ENCODE results near the gene TPO. TPM values are rescaled to one million over a fixed set of nuclear protein-coding genes. Genes with fewer than 3 reads are reported as not detected.

Gene TPO
- total RNA-seq, 1 donor from 2014 or later, result 52.5 TPM

- Histone ChIP-seq H3K27ac (no peak overlapping the region), H3K27me3 (no peaks in the 10 kb centered on the region), H3K4me3 (no peak overlapping the region), H3K9me3 (no peaks in the 10 kb centered on the region), H3K36me3 (no peaks in the 10 kb centered on the region), H3K4me1 (no peaks in the 10 kb centered on the region)
- DNase-seq (ENCODE audit: low spot score in 2 of 2), result no peak
- intact Hi-C loops (cut with DNase I), result no loop called here
- TF ChIP-seq, protein P1, sequence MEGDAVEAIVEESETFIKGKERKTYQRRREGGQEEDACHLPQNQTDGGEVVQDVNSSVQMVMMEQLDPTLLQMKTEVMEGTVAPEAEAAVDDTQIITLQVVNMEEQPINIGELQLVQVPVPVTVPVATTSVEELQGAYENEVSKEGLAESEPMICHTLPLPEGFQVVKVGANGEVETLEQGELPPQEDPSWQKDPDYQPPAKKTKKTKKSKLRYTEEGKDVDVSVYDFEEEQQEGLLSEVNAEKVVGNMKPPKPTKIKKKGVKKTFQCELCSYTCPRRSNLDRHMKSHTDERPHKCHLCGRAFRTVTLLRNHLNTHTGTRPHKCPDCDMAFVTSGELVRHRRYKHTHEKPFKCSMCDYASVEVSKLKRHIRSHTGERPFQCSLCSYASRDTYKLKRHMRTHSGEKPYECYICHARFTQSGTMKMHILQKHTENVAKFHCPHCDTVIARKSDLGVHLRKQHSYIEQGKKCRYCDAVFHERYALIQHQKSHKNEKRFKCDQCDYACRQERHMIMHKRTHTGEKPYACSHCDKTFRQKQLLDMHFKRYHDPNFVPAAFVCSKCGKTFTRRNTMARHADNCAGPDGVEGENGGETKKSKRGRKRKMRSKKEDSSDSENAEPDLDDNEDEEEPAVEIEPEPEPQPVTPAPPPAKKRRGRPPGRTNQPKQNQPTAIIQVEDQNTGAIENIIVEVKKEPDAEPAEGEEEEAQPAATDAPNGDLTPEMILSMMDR (IDR thresholded peaks at IDR 0.05), result no peak
These were observed 169.7 kb downstream of the TPO start for GRCh38 chr2:1582891-1583341.

- Histone ChIP-seq H3K4me3 (no peak overlapping the region), H3K9me3 (no peaks in the 10 kb centered on the region), H3K27me3 (no peaks in the 10 kb centered on the region), H3K27ac (no peak overlapping the region), H3K36me3 (no peaks in the 10 kb centered on the region), H3K4me1 (no peaks in the 10 kb centered on the region)
- no peak for DNase-seq (ENCODE audit: low spot score in 2 of 2)
- intact Hi-C loops (cut with DNase I), result no loop called here
- TF ChIP-seq, protein P1 (IDR thresholded peaks at IDR 0.05), result no peak
These were observed 170.8 kb downstream of the TPO start for GRCh38 chr2:1584051-1584531.

DNA sequence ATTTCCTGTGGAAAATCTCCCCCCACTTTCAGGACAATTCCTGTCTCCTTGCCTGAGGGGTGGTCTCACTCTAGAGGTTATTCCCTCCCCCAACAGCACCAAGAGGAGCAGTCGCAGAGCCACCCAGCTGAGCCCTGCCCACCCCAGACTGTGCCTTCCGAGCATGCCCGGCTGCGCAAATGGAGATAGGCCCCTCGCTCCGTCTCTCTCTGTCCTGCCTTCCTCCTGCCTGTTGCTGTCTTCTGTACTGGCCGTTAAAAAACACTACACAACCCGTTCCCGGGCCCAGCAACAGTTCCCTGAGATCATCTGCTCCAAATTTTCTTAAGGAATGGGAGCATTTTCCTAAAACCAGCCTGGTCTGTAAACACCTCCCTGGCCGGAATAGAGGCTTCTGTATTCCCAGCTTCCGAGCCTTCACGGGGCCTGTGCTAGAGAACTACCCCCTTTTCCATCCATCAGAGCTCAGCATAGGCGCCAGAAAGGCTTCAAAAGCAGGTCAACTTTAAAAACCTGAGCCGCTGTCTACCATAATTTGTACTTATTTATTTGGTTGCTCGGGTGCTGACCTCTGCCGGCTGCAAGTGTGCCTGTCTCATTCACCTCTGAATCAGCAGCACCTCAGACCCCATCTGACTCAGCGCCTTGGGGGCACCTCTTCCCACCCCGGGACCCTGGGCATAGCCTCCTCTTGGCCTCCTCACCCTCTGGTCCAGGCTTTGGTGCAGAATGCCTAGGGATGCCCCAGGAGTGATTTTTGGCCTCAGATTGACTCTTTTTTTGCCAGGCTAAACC lies 171.6 kb downstream of the TPO start:
- DNase-seq (ENCODE audit: low spot score in 2 of 2), result no peak
- TF ChIP-seq, protein P1 (IDR thresholded peaks at IDR 0.05), result no peak
- H3K27me3 ChIP-seq, result no peaks in the 10 kb centered on the region
- H3K36me3 ChIP-seq, result no peaks in the 10 kb centered on the region
- no peaks in the 10 kb centered on the region for H3K9me3 ChIP-seq
- H3K27ac ChIP-seq, result no peak overlapping the region
- H3K4me3 ChIP-seq, result no peak overlapping the region
- intact Hi-C loops (cut with DNase I), result no loop called here
- no peaks in the 10 kb centered on the region for H3K4me1 ChIP-seq

GRCh38 chr2:1585635-1586034 lies 172.4 kb downstream of the TPO start:
- no peaks in the 10 kb centered on the region for H3K9me3 ChIP-seq
- intact Hi-C loops (cut with DNase I), result no loop called here
- no peak overlapping the region for H3K4me3 ChIP-seq

DNA sequence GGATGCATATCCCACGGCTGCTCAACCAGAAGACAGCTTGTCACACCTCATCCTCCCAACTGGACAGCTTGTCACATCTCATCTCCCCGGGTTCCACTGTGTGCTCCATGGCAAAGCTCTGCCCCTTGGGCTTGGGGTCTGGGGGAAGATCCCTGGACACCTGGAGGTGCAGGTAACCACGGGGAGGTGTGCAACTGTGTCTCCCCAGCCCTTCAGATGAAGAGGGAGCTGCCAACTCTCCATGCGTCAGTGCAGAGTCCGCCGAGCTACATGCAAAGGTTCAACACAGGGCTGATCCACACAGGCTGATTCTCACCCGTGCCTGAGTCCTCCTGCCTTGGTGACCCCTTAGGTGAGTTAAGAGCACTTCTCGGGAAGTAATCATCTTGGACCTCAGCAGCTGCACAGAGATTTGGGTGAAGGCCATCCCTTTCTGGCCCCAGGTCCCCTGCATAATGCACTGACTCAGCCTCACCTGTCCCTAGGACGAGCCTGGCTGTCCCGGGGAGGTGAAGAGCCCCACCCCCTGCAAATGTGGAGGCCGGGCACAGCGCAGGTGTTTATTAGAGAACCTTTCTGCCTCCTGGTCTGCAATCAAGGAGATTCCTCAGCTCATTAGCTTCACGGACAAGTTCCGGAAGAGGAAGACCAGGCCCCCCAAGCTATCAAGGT lies 173.1 kb downstream of the TPO start:
- Histone ChIP-seq H3K4me1 (no peaks in the 10 kb centered on the region), H3K9me3 (no peaks in the 10 kb centered on the region), H3K36me3 (no peaks in the 10 kb centered on the region), H3K4me3 (no peak overlapping the region), H3K27me3 (no peaks in the 10 kb centered on the region), H3K27ac (no peak overlapping the region)
- TF ChIP-seq, protein P1 (IDR thresholded peaks at IDR 0.05), result no peak
- intact Hi-C loops (cut with DNase I), result no loop called here
- no peak for DNase-seq (ENCODE audit: low spot score in 2 of 2)

More at GRCh38 chr2:1585635-1586034, 172.4 kb downstream of the TPO start:
- Histone ChIP-seq H3K4me1 (no peaks in the 10 kb centered on the region), H3K27ac (no peak overlapping the region), H3K27me3 (no peaks in the 10 kb centered on the region), H3K36me3 (no peaks in the 10 kb centered on the region)
- TF ChIP-seq, protein P1 (IDR thresholded peaks at IDR 0.05), result no peak
- DNase-seq (ENCODE audit: low spot score in 2 of 2), result no peak
